HG03520 (cell line): Measurements from ENCODE around the gene C3orf49.

Experiments used
- ATAC-seq: cut with Tn5 transposase; IDR thresholded peaks from one replicate; pipeline ENCODE4 v1.9.1; 2021; ENCODE audit warnings: mild to moderate bottlenecking, moderate library complexity; ENCODE audit not compliant: unreplicated experiment

Gene C3orf49, protein sequence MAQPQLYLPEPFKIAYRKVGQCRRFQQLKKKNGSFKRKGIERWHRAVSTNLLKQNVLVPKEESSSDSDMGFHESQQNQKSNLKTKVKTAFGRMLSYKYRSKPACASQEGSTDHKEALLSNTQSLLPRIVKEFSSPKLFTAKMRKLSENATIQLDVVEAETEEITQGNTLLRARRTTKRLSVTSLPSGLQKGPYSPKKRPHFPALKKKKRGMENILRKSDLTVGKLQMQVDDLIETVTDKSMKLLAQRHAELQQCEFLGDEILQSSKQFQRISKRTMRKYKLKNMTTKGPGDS

DNA sequence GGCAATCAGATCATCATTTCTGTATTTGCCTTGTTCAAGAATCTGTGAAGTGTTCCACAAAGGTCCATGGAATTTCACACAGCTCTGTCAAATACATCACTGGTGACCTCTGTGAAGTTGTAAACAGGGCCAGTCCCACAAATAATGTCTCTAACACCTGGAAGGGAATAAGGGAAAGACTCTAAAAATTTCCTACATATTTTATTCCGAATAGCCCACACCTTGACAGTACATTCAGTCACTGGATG is at the start of gene C3orf49:
Gene C3orf49 (plus strand): TSS at position 149 of the 248 bp plus-strand sequence. CDS start 173 bp downstream, outside the sequence.
- no peak for ATAC-seq

DNA sequence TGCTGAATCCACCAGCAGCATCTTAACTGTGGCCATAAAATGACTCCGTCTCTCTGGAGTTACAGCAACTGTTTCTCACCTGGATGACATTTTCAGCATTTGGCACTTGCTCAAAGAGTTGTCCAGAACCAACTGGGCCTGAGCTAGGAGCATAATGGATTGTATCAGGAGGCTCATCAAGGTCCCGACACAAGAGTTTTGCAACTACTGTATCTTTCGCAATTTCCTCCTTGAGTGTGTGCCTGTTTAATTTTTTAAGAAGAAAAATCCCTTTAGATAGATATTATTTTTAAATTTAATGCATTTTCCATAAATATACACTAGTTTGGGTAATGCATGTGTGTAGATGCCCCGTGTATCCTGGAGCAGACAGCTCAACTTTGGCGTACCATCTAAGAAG is 44.3 kb upstream of the C3orf49 start:
- no peak for ATAC-seq

DNA sequence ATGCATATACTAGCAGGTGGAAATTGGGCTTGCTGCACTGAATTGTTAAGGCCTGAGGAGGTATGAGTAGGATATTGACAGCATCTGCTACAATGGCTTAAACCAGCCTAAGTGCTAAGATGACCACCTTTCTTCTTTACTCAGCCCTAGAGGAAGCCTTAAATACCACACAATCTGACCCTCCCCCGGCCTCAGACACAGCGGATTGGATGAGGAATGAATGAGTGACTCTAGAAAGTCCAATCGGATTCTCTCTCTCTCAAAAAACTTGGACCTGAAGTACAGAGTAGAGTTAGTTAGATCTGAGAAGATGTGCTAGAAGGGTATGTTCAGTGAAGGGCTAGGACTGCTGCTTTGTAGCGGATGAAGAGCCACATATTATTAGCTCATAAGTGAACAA is 39.9 kb upstream of the C3orf49 start:
- no peak for ATAC-seq

DNA sequence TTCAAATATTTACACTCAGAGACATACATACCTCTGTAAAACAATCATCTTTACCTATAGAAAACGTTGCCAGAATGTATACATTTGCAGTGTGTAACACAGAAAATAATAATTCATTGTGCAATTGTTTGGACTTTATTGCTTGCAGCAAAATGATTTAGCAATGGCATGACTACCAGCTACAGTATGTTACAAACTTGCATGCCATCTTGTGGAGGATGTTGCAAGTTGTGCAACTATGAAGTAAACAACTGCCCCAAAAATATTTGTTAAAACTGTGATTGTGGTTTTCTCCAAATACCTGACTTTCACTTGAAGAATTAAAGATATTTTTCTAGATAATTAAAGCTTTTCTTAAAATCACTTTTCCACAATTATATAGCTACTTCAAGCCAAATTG is 27.1 kb upstream of the C3orf49 start:
- no peak for ATAC-seq

DNA sequence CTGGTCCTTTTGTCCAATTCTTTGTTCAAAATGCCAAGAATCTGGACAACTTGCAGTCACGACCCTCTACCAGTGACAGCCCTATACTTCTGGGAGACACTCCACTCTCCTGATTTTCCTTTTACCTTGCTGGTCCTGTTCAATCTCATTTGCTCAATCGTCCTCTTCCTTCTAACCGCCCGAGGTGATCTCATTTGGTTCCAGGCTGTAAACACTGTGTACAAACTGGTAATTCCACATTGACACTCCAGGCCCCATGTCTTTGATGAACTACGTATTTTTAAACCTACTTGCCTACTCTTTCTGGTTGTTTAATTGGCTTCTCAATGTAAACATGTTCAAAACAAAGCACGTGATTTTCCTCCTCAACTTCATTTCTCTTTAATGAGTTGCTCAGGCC is 23.7 kb upstream of the C3orf49 start:
- ATAC-seq = no peak

DNA sequence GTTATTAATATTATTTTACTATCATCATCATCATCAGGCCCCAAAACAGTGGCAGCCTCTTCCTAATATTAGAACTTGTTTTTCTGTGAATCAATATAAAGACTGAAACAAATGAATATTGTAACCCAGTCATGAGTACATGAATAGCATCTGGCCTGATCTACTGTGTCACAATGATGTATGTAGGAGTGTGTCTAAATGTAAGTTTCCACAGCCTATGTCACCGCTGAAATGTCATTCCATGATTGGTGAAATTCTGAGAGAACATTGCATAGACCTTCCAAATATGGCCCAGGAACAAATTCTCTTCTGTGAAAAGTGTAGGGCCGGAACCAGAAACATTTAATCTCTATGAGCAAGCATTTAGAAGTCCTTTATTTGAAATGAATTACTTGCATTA is 20.6 kb upstream of the C3orf49 start:
- no peak for ATAC-seq

DNA sequence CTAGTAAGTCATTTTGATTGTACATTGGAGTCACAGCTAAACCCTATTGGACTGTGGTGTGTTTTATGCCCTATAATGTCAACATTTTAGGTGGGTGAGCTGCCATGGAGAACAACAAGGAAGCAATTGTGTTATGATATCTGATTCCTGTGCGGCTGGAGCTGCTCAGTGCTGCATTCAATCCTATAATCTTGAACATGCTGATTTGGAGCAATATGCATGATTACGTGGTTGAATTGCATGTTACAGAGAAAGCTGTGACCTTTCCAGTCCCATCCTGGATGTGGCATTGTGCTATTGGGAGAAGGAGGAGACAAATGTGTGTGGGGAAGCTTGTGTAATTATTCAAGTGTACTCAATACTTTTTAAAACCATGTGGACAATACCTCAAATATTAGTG is 20.1 kb upstream of the C3orf49 start:
- no peak for ATAC-seq

DNA sequence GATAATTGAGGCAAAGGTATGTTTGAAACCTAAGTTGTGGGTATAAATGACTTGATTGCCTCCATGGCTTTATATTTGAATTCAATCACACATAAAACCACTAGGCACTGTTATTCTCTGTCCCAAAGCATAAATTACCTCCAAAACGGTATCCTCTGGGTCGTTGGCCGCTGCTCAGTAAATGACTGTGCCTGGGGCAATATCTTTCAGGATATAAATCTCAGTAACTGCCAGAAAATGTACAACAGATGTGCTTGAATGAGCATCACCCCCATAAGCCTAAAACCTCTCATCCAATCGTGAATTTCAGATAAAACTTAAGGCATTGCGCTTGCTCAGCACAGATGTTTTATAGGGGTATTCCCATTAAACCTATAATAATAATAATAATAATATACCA is 19.0 kb upstream of the C3orf49 start:
- ATAC-seq = no peak

DNA sequence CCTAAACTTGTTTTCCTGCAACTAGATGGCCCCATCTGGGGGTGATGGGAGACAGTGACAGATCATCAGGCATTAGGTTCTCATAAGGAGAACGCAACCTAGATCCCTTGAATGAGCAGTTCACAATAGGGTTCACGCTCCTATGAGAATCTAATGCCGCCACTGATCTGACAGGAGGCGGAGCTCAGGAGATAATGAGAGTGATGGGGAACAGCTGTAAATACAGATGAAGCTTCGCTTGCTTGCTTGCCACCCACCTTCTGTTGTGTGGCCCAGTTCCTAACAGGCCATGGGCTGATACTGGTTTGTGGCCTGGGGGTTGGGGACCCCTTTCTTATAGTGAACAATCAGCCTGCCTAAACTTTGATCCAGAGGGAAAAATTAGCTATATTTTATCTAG is 15.2 kb upstream of the C3orf49 start:
- no peak for ATAC-seq

DNA sequence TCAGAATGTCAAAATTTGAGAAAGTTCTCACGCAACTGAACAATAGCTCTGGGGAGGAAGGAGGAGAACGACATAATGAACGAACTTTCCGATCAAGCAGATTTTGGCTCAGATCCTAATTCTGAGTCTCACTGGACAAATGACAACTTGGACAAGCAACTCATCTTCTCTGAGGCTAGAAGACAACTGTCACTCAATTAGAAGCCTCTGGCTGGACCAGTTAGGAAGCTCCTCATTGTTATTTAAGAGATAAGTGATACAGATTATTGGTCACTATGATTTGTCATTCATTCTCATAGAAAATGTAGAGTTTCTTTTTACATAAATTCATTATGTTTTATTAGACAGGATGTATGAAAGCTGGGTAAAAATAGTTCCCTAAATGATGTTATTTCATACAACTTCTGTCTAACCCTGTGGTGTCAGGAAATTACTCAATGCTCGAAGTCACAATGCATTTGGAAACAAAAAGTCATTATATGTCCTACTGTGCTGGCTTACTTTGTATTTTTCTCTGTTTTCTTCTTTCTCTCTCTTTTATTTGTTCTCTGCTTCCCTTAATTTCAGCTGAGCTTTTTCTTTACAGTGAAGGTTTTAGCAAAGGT is 11.0 kb upstream of the C3orf49 start:
- no peak for ATAC-seq

DNA sequence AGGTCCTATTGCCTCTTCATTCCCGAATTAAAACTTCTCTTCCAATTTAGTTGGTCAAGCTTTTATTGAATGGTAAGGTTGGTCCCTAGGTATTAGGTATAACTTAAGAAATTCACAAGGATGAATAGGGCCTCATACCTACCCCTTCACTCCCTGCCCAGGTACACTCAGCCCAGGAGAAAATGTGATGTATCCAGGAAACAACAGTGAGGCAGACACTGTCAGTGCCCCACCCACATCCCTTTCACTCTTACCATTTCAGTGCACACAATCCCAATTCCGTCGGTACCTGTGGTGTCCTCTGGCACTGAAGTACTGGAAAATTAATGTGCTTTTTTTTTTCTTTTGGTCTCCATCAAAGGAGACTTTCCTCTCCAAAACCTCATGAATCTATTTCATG is 10.5 kb upstream of the C3orf49 start:
- no peak for ATAC-seq

DNA sequence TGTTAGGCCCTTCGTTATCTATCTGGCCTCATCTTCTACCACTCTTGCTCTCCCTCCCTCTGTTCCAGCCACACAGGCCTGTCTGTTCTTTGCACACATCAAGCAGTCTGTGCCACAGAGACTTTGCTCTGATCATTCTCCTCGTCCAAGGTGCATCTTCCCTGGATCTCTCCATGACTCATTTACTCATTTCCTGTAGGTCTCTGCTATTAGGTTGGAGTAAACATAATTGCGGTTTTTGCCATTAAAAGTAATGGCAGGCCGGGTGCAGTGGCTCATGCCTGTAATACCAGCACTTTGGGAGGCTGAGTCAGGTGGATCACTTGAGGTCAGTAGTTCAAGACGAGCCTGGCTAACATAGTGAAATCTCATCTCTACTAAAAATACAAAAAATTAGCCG is 9.5 kb upstream of the C3orf49 start:
- ATAC-seq = no peak

DNA sequence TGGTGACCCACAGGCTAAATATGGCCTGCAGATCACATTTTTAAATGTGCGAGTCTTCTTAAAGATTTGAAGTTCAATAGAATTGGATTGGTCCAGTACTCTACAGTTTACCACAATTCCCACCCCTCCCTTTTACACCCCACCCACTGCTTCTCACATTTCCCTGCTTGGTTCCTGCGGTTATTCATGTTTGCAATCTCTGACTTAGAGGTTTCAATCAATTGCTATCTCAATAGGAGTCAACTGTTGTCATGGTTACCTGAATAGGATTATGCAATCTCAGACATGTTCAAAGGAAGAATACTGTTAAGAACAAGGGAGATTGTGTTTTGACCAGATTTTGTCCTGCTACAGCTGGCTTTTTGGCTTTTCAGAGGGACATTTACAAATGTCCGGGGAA is 4.9 kb upstream of the C3orf49 start:
- ATAC-seq = no peak

DNA sequence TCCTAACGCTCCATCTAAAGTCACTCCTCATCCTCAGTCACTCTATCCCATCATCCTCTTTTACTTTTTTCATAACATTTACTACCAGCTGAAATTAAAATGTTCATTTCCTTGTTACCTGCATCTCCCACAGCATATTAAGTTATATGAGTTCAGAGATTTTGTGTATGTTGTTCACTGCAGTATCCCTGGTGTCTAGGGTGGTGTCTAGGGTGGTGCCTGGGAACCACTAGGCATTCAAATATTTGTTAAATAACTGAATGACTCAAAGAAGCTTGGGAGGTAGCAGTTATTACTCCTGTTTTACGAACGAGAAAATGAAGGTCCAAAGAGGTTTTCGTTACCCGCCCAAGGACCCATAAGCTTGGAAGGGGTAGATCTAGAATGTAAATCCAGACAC is 1.9 kb upstream of the C3orf49 start:
- ATAC-seq = no peak

DNA sequence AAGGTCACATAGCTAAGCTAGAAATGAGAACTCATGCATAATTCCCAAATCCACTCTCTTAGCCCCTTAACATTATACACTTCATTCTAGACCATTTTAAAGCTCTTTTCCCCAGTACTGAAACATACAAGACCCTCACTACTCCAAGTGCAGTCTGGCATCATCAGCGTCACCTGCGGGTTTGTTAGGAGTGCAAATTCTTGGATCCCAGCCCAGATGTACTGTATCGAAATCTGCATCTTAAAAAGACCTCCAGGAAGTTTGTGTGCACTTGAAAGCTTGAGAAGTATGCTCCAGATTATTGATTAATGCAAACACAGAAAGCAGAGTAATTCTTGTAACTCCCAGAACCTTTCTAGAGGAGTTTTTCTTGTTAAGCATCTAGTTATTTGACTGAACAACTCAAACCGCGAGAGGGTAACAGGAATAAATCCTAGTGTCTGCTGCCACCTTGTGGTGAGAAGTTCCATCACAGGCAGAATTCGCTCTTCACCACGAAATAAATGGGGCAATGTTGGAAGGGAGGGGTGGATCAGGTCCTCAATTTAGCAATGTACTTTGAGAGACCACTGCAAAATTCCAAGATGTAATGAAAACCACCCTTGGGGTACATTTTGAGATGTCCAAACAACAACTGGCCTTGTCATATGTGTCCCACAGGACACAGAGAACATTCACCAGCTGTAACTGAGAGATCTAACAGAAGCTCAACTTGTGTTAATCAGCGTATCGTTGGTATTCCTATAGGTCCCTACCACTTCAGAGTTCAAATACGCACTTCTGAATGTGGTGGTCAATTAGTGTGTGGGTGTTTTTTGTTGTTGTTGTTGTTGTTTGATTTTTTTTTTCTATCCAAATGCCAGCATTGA is 583 bp upstream of the C3orf49 start:
- peak; percentile 78 for ATAC-seq

DNA sequence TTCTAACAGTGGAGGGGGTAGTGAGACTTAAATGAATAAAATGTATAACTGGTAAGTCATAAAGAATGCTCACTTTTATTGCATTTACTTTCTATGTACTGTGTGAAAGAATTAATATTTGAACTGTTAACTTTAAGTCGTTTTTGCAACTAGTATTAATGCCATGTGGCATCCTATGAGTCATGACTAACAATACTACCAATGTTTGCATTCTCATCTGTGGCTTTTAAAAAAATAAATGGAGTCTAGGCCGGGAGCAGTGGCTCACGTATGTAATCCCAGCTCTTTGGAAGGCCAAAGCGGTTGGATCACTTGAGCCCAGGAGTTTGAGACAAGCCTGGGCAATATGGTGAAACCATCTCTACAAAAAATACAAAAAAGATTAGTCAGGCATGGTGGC is 5.2 kb downstream of the C3orf49 start:
- ATAC-seq = no peak

DNA sequence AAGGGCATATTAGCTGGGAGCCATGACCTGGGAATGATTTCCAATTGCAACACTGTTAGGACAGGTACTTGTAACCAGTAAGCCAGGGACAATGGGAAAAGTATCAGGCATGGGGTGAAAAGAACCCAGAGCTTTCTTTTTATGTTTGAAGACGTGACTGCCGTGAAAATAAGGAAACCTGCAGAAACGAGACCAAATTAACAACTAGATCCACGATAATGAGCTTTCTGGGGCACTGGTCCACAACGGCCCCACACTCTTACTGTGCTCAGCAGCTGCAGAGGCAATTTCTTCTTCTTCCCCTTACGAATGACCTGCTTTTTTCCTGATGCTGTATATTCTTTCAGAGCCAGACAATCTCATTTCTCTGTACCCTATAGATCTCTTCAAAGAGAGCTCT is 11.4 kb downstream of the C3orf49 start:
- no peak for ATAC-seq

DNA sequence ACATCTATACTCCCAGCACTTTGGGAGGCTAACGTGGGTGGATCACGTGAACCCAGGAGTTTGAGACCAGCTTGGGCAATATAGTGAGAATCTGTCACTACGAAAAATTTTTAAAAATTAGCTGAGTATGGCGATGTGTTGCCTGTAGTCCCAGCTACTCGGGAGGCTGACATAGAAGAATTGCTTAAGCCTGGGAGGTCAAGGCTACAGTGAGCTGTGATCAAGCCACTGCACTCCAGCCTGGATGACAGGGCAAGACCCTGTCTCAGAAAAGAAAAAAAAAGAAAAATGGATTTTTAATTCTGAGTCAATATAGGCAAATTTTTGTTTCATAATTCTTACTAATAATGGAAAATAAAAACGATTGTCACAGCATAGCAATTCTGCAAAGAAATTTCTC is 13.3 kb downstream of the C3orf49 start:
- no peak for ATAC-seq

DNA sequence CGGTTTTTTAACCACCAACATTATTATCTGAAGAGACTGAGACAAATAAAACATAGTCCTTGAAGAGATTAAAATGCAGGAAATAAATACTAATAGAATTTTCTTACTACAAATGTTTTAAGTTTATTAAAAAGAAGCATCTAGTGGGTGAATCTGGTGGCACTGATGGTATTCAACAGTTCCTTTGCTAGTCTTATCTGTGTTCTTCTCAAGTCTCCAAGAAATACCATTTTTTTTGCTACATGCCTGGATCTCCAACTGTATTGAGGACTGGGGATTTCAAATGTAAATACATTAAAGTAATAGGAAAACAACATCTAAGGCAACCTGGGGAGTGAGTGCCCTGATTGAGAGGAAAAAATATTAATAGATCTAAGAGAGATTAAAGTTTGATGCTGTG is 22.6 kb downstream of the C3orf49 start:
- no peak for ATAC-seq

DNA sequence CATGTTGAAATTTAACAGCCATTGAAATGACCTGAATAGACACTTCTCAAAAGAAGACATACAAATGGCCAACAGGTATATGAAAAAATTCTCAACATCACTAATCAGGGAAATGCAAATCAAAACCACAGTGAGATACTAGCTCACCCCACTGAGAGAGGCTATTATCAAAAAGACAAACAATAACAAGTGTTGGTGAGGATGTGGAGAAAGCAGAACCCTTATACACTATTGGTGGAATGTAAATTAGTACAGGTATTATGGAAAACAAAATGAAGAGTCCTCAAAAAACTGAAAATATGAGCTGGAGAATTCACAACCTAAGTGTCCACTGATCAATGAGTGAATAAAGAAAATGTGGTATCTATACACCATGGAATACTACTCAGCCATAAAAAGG is 23.0 kb downstream of the C3orf49 start:
- no peak for ATAC-seq

DNA sequence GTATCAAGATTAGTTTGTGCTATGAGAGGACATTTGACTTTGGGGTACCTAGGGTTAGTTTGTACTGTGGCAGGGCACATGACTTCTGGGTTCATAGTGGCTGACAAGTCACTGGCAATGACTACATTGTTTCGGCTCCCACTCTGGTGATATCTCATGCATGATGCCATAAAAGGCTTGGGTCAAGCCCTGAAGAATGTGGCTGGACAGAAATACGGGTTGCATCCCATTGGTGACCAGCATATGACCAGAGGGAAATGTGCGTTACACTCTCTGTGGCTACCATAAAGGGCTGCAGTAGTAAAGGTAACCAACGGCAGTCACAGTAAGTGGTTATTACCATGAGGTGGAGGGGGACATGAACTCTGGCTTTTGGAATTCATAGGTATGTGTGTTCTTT is 26.1 kb downstream of the C3orf49 start:
- no peak for ATAC-seq

DNA sequence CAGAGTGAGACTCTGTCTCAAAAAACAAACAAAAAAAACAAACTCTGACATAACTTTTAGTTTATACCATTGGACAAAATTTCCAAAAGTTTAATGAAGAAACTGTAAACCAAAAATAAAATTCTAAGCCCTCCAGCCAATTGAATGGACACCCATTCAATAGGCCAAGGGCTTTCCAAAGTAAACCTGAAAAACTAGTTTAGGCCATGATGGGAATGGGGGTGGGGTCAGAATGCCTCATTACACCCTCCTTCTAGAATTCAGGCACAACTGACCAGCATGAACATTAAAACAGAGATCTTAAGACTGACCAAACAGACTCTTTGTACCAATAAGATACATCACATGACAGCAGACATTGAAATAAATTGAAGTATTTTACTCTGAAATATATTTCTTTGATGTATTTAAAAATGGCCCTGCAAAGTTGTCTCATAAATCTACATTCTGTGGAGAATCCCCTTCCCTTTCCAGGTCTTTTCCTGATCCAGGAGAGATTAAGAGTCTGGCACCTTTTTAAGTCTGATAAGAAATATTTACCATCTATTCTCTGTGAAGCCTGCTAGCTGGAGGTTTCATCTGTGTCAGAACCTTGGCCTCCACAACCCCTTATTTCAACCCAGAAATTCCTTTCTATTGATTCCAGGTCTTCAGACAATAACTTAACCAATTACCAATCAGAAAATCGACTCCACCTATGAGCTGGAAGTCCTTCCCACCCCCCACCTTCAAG is 28.8 kb downstream of the C3orf49 start:
- ATAC-seq = no peak
